GM12878 (cell line): ENCODE results near the gene PSMB3.

Experiments used
- EED ChIP-seq: sonication (generic); IDR thresholded peaks from 2 replicates; pipeline ENCODE4 v1.6.1; 2016; ENCODE audit warnings: antibody characterized with exemption, low read depth
- NBN ChIP-seq: fragments of 450-650 bp; IDR thresholded peaks from 2 replicates; pipeline ENCODE4 v1.6.1; 2016
- POLR2A ChIP-seq: IDR thresholded peaks from 2 replicates; pipeline ENCODE4 v1.6.1; 2011; ENCODE audit warnings: low read depth, mild to moderate bottlenecking, low read length
- TCF12 ChIP-seq: IDR thresholded peaks from 2 replicates; pipeline ENCODE4 v1.6.1; 2011; ENCODE audit warnings: low read depth, mild to moderate bottlenecking, low read length
- TF ChIP-seq, protein P1 (sequence below), 3 experiments: IDR thresholded peaks in 2 of 3; conservative IDR thresholded peaks in 1 of 3; 2 replicates each; pipeline ENCODE4 v1.5.1; 2011; ENCODE audit warnings: low read depth in 3 of 3, low read length in 3 of 3, mild to moderate bottlenecking in 3 of 3, control low read depth in 2 of 3, moderate library complexity in 2 of 3, inconsistent platforms in 1 of 3, mixed read lengths in 1 of 3; ENCODE audit not compliant: control insufficient read depth in 2 of 3, insufficient read depth in 1 of 3; ENCODE audit errors: extremely low read depth in 1 of 3
- TF ChIP-seq, protein P2 (sequence below): IDR thresholded peaks from 2 replicates; pipeline ENCODE4 v1.6.1; 2012; ENCODE audit warnings: mild to moderate bottlenecking, low read depth, low read length

DNA sequence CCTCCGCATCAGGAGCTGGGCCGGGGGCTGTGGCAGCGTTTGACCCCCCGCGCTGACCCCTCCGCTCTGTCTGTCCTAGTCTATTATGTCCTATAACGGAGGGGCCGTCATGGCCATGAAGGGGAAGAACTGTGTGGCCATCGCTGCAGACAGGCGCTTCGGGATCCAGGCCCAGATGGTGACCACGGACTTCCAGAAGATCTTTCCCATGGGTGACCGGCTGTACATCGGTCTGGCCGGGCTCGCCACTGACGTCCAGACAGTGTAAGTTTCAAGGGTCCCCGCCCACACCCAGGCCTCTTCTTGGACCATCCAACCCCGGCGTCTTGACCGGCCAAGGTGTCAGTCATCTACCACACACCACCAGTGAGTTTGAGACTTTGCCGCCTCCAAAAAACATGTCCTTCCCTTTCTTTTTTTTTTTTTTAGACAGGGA, 548 bp downstream of the PSMB3 start:
- TF ChIP-seq POLR2A (no peak), TCF12 (no peak), NBN (no peak), EED (no peak)
- TF ChIP-seq, protein P1, sequence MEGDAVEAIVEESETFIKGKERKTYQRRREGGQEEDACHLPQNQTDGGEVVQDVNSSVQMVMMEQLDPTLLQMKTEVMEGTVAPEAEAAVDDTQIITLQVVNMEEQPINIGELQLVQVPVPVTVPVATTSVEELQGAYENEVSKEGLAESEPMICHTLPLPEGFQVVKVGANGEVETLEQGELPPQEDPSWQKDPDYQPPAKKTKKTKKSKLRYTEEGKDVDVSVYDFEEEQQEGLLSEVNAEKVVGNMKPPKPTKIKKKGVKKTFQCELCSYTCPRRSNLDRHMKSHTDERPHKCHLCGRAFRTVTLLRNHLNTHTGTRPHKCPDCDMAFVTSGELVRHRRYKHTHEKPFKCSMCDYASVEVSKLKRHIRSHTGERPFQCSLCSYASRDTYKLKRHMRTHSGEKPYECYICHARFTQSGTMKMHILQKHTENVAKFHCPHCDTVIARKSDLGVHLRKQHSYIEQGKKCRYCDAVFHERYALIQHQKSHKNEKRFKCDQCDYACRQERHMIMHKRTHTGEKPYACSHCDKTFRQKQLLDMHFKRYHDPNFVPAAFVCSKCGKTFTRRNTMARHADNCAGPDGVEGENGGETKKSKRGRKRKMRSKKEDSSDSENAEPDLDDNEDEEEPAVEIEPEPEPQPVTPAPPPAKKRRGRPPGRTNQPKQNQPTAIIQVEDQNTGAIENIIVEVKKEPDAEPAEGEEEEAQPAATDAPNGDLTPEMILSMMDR (IDR thresholded peaks at IDR 0.05 in 2 of 3, conservative IDR thresholded peaks at IDR 0.05 in 1 of 3; ENCODE audit: control insufficient read depth in 2 of 3, extremely low read depth in 1 of 3, insufficient read depth in 1 of 3, low read depth in 3 of 3, low read length in 3 of 3), result no peak
- TF ChIP-seq, protein P2, sequence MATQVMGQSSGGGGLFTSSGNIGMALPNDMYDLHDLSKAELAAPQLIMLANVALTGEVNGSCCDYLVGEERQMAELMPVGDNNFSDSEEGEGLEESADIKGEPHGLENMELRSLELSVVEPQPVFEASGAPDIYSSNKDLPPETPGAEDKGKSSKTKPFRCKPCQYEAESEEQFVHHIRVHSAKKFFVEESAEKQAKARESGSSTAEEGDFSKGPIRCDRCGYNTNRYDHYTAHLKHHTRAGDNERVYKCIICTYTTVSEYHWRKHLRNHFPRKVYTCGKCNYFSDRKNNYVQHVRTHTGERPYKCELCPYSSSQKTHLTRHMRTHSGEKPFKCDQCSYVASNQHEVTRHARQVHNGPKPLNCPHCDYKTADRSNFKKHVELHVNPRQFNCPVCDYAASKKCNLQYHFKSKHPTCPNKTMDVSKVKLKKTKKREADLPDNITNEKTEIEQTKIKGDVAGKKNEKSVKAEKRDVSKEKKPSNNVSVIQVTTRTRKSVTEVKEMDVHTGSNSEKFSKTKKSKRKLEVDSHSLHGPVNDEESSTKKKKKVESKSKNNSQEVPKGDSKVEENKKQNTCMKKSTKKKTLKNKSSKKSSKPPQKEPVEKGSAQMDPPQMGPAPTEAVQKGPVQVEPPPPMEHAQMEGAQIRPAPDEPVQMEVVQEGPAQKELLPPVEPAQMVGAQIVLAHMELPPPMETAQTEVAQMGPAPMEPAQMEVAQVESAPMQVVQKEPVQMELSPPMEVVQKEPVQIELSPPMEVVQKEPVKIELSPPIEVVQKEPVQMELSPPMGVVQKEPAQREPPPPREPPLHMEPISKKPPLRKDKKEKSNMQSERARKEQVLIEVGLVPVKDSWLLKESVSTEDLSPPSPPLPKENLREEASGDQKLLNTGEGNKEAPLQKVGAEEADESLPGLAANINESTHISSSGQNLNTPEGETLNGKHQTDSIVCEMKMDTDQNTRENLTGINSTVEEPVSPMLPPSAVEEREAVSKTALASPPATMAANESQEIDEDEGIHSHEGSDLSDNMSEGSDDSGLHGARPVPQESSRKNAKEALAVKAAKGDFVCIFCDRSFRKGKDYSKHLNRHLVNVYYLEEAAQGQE, result no peak
